ENCODE results near the gene LSM11.

DNA sequence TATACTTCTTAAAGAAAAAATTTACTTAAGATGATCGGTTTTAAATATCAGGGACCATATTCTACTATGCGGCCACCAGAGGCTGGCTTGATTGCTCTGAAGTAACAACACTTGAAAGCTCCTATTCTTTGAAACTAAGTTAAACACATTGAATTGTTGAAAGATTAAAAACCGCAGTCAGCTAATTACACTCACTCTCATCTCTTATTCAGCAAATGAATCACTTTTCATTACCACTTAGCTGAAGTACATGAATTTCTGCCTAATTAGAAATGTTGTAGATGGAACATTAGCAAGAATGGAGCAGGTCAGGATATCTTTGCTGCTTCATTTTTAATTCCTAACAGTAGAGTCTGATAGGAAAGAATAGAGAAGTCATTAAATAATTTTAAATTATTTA is 42.3 kb downstream of the LSM11 start:
- TF ChIP-seq, protein P1, sequence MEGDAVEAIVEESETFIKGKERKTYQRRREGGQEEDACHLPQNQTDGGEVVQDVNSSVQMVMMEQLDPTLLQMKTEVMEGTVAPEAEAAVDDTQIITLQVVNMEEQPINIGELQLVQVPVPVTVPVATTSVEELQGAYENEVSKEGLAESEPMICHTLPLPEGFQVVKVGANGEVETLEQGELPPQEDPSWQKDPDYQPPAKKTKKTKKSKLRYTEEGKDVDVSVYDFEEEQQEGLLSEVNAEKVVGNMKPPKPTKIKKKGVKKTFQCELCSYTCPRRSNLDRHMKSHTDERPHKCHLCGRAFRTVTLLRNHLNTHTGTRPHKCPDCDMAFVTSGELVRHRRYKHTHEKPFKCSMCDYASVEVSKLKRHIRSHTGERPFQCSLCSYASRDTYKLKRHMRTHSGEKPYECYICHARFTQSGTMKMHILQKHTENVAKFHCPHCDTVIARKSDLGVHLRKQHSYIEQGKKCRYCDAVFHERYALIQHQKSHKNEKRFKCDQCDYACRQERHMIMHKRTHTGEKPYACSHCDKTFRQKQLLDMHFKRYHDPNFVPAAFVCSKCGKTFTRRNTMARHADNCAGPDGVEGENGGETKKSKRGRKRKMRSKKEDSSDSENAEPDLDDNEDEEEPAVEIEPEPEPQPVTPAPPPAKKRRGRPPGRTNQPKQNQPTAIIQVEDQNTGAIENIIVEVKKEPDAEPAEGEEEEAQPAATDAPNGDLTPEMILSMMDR (IDR thresholded peaks at IDR 0.05; ENCODE audit: low read depth, low read length): no peak
- no peak for TF ChIP-seq EZH2phosphoT487 (IDR thresholded peaks at IDR 0.05; ENCODE audit: low read depth)

All from OCI-LY3 (cell line).